Measurements from ENCODE around the gene UQCRH.
A peak's percentile ranks its signal among the peaks of the same experiment; 100 is the strongest.
"Not testable (repeated sequence)": the region's sequence is repeated elsewhere in the genome, so short reads cannot be mapped to it uniquely, and the experiment has no call there.

Gene UQCRH

GRCh38 chr1:46315669-46316403, 12.3 kb downstream of the UQCRH start:
- DNase-seq (ENCODE audit: low spot score), result no peak
- no peak for TF ChIP-seq CTCF (IDR thresholded peaks at IDR 0.05; ENCODE audit: extremely low read depth, missing control alignments)

- TF ChIP-seq CTCF (IDR thresholded peaks at IDR 0.05; ENCODE audit: extremely low read depth, missing control alignments), result no peak
- DNase-seq (ENCODE audit: low spot score), result no peak
These were observed 13.8 kb downstream of the UQCRH start for GRCh38 chr1:46317323-46317722.

DNA sequence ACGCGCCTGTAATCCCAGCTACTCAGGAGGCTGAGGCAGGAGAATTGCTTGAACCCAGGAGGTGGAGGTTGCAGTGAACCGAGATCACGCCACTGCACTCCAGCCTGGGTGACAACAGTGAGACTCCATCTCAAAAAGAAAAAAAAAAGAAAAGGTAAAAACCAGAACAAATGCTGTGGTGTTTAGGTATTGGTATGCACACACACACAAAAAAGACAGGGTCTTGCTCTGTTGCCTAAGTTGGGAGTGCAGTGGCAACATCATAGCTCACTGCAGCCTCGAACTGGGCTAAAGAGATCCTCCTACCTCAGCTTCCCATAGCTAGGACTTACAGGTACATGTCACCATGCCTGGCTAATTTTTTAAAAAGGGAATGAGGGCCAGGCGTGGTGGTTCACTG, 15.8 kb downstream of the UQCRH start:
- DNase-seq (ENCODE audit: low spot score), result not testable (repeated sequence)

GRCh38 chr1:46319960-46320914, 16.7 kb downstream of the UQCRH start:
- DNase-seq (ENCODE audit: low spot score), result not testable (repeated sequence)

- DNase-seq (ENCODE audit: low spot score), result not testable (repeated sequence)
These were observed 18.7 kb downstream of the UQCRH start for GRCh38 chr1:46322191-46322590.

DNA sequence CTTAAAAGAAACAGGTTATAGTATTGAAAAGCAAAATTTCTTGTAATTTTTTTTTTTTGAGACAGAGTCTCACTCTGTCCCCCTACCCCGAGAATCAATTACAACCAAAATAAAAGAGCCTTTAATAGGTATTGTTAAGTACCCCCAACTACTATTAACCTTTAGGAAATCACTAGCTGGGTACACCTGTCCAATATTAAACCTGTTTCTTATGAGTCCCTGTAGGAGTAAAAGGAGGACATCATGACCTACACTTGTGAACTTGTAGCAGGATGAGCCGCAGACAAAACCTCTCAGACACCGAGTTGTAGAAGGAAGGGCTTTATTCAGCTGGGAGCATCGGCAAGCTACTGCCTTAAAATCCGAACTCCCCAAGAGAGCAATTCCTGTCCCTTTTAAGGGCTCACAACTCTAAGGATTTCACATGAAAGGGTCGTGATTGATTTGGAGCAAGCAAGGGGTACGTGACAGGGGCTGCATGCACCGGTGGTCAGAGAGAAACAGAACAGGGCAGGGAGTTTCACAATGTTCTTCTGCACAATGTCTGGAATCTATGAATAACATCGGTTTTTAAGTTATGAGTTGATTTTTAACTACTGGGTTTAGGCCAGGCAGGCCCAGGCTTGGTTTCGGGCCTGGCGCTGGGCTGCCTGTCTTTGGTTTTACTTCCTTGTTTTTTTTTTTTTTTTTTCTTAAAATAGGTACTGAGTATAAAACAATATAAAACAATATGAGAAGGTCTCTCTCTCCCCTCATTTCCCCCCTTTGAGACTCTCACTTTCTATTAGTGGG, 22.0 kb downstream of the UQCRH start:
- DNase-seq (ENCODE audit: low spot score), result not testable (repeated sequence)

DNA sequence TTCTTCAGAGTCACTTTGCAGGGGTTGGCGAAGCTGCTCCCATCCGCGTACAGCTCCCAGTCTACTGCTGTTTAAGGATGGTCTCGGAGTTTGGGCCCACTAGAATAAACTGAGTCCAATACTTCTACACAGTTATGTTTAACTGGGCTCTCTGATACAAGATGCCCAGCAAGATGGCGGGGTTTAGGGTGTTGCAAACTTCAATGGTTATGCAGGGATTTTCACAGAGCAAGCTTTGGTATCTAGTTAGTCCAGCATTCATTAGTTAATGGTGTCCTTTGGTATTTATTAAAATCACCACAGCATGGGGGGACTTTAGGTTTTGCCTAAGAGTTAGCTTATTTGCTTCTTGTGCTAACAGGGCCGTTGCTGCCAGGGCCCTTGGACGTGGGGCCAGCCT, 24.7 kb downstream of the UQCRH start:
- not testable (repeated sequence) for DNase-seq (ENCODE audit: low spot score)

GRCh38 chr1:46329807-46330206, 26.3 kb downstream of the UQCRH start:
- DNase-seq (ENCODE audit: low spot score), result not testable (repeated sequence)

GRCh38 chr1:46330381-46330780, 26.9 kb downstream of the UQCRH start:
- DNase-seq (ENCODE audit: low spot score), result not testable (repeated sequence)

DNA sequence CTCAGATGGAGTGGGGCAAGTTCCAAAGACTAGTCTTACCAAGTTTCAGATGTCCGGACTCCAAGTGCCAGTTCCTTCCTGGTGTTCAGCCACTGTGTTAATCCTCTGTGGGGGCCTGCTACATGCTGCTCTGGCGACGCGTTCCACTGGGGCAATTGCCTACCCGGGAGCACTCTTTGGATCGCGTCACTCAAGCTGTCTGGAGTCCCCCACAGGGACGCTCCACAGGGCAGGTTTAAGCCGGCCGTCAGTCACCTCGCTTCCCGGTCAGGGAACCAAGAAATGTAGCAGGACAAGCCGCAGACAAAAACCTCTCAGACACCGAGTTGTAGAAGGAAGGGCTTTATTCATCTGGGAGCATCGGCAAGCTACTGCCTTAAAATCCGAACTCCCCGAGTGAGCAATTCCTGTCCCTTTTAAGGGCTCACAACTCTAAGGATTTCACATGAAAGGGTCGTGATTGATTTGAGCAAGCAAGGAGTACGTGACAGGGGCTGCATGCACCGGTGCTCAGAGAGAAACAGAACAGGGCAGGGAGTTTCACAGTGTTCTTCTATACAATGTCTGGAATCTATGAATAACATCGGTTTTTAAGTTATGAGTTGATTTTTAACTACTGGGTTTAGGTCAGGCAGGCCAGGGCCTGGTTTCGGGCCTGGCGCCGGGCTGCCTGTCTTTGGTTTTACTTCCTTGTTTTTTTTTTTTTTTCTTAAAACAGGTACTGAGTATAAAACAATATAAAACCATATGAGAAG, 28.5 kb downstream of the UQCRH start:
- DNase-seq (ENCODE audit: low spot score), result not testable (repeated sequence)

DNA sequence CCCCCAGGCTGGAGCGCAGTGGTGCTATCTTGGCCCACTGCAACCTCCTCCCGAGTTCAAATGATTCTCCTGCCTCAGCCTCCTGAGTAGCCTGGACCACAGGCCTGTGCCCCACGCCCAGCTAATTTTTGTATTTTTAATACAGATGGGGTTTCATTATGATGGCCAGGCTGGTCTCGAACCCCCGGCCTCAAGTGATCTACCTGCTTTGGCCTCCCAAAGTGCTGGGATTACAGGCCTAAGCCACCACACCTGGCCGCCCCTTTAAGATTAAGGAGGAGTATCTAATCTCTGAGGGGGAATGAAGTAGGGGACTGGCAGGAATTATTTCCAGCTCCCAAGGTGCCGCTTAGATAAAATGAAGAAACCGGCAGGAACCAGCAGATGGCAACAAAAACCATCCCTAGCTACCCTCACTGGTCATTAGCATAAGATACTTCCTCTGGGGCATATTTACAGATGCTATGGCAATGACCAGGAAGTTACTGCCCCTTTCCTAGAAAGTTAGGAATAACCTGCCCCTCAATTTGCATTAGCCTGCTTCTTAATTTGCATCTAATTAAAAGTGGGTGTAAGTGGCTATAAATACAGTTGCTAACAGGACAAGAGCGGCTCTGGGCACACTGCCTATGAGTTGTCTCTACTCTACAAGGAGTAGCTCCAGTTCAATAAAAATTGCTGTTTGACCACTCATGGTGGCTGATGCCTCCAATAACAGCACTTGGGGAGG, 30.0 kb downstream of the UQCRH start:
- peak; percentile 43 for TF ChIP-seq CTCF (IDR thresholded peaks at IDR 0.05; ENCODE audit: extremely low read depth, missing control alignments)
- peak; percentile 47 for DNase-seq (ENCODE audit: low spot score)

Data from GM20000 (cell line).